AG09319 (cell line): ENCODE measurements around the gene UNC13C.

Experiments
- DNase-seq: peaks from one replicate; pipeline ENCODE4 v3.0.0-alpha.2; 2010; ENCODE audit warnings: low read depth; ENCODE audit errors: extremely low read depth
- TF ChIP-seq, protein P1 (sequence below): IDR thresholded peaks from 2 replicates; pipeline ENCODE4 v1.5.1; 2011; ENCODE audit warnings: low read depth, mild to moderate bottlenecking, inconsistent platforms, low read length, moderate library complexity

The UNC13C gene

DNA sequence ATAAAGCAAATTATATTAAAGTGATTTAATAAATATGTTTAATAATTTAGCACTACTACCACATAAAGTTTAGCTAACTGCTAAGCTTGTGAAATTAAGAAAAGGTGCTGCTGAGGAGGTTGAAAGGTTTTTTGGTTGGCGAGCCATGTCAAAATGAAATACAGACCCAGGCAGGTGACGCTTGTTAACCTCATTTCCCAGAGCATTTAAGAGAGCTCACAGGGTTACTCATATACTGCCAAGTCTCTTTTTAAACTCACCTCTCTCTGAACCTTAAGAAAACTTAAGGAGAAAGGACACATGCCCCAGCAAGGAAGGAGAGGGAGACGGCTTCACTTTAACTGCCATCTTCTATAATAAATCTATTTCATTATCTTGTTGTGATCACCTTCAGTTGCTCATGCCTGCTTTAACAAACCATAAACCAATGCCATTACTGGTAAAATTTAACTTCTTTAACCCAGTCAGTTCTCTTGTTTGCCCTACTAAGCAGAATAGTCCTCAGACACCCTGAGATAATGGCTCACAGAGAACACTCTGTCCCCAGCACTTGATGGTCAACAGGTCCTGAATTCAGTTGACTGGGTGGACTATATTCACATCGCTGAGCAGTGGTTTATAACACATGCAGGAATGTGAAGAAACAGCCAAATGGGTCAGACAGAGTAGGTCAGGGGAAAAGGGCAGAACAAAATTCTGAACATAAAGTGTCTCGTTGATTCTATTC is 540.1 kb downstream of the UNC13C start:
- no peak for DNase-seq
- TF ChIP-seq, protein P1, sequence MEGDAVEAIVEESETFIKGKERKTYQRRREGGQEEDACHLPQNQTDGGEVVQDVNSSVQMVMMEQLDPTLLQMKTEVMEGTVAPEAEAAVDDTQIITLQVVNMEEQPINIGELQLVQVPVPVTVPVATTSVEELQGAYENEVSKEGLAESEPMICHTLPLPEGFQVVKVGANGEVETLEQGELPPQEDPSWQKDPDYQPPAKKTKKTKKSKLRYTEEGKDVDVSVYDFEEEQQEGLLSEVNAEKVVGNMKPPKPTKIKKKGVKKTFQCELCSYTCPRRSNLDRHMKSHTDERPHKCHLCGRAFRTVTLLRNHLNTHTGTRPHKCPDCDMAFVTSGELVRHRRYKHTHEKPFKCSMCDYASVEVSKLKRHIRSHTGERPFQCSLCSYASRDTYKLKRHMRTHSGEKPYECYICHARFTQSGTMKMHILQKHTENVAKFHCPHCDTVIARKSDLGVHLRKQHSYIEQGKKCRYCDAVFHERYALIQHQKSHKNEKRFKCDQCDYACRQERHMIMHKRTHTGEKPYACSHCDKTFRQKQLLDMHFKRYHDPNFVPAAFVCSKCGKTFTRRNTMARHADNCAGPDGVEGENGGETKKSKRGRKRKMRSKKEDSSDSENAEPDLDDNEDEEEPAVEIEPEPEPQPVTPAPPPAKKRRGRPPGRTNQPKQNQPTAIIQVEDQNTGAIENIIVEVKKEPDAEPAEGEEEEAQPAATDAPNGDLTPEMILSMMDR, result no peak

DNA sequence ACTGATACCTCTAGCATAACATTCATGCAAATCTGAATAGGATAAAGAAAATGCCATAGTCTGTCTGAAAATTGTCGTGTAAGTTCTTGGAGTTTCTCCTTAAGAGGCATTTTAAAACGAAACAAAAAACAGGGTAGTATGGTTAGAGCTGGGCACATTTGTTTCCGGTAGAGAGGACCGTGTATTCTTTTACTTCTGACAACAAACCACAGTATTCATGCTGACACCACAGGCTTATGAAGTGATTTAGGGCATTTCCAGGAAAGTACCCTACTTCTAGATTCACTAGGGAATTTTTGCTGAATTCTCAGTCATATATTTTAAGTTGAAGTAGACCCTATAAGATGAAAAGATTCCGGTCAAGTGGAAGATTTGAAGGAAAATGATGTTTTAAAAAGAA is 541.3 kb downstream of the UNC13C start:
- TF ChIP-seq, protein P1, result no peak
- no peak for DNase-seq

DNA sequence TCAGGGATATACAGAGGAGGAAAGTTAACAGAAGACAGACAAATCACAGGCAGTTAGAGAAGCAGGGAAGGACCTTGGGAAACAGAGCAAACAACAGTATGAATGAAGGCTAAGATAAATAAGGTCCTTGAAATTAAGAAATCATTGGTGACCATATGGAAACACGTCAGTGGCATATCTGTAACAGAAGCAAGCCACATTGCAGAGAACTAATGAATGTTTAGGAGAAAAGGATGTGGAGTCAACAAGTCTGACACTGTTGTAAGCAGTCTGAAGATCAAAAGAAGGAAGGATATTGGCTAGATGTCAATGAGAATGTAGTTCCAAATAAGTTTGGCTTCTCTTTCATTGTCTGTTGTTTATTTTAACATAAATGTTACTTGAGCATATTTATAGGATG is 542.4 kb downstream of the UNC13C start:
- no peak for DNase-seq
- TF ChIP-seq, protein P1, result no peak

DNA sequence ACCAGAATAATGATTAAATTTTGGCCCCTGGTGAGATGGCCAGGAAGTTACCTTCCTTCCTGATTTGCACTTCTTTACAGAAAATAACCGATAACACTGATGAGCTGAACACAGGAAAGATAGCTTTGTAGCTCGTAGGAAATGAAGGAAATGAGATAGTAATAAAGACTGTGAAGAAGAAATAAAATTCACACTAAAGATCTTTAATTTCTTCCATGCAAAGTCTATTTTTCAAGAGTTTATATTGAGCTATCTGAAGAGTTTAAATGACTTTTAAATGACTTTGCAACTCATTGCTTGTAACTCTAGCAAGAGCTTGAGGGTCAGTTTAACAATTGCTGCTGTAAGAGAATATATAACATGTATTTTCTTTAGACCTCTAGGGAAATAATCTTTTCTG is 543.0 kb downstream of the UNC13C start:
- TF ChIP-seq, protein P1, result no peak
- no peak for DNase-seq

DNA sequence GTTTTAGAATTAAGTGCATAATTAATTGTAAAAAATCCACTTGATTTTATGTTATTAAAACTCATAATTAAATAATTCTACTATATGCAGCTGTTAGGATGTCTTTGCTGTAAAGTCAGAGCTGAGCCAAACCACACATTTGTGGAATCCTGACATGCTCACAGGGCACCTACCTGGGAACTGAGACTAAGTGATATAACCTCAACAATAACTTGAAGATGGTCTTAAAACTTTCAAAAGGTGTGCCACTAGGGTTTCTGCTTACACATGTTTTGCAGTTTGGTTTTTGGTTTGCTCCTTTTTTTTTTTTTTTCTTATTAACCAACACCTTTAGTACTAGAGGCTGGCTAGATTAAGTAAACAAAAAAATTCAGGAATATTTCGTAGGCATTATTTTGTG is 549.8 kb downstream of the UNC13C start:
- DNase-seq, result no peak
- TF ChIP-seq, protein P1, result no peak

DNA sequence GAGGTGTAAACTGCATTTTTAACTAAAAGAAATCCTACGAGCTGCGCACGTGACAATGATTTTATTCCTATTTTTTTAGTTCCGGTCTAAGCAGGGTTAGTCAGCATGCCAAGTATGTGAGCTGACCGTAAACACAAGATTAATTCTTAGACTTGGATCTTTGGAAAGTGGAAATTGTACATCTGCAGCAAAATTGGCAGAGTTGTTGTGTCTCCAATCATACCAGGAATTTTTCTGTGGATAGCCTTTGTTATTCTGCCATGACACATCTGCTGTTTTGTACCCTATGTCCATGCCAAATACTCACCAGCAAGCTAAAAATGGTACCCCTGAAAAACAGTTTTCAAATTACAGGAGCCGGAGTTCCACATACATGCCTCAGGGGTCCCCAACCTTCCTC is 562.5 kb downstream of the UNC13C start:
- no peak for DNase-seq
- TF ChIP-seq, protein P1, result no peak

DNA sequence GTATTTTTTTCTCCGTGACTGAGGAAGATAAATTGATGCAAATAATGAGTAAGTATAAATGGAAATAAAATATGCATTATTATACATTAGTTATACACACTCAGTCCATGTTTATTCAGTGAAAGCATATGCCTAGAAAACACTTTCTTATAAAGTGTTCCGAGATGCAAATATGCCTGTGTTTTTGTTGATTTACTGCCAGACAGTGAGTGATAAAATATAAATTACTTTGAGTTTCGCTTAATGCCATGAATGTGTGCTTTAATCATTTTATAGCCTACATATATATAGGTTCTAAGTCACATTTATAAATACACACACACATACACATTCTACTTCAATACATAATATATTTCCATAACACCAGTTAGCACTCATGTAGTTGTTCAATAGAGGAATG is 569.2 kb downstream of the UNC13C start:
- TF ChIP-seq, protein P1, result no peak
- DNase-seq, result no peak
